HUES6 (cell line): Measurements from ENCODE around the gene CERCAM.

Source experiments
- H3K27ac ChIP-seq: 2 replicates; pipeline ENCODE4 v1.7.0; 2013; ENCODE audit warnings: low read depth, mild to moderate bottlenecking, low read length, inconsistent platforms
- H3K27me3 ChIP-seq: 2 replicates; pipeline ENCODE4 v1.6.1; 2013; ENCODE audit warnings: low read length; ENCODE audit not compliant: control insufficient read depth, insufficient read depth
- H3K36me3 ChIP-seq: 2 replicates; pipeline ENCODE4 v1.6.1; 2013; ENCODE audit warnings: low read length; ENCODE audit not compliant: control insufficient read depth, insufficient read depth
- H3K4me1 ChIP-seq: 2 replicates; pipeline ENCODE4 v1.6.1; 2013; ENCODE audit warnings: low read length; ENCODE audit not compliant: control insufficient read depth, insufficient read depth
- H3K4me3 ChIP-seq: 2 replicates; pipeline ENCODE4 v1.5.1; 2013; ENCODE audit warnings: low read depth, low read length
- H3K9ac ChIP-seq: one replicate; pipeline ENCODE4 v1.6.1; 2013; ENCODE audit warnings: mild to moderate bottlenecking, low read length
- H3K9me3 ChIP-seq: 2 replicates; pipeline ENCODE4 v1.6.1; 2013; ENCODE audit warnings: low read depth, low read length; ENCODE audit not compliant: control insufficient read depth, insufficient read depth

The CERCAM gene

GRCh38 chr9:128384801-128385495 lies 35.7 kb upstream of the CERCAM start:
- Histone ChIP-seq H3K27me3 (peaks cover 84% of the 10 kb centered on the region), H3K9me3 (no peaks in the 10 kb centered on the region), H3K4me1 (peaks cover 52% of the 10 kb centered on the region), H3K9ac (no peak overlapping the region), H3K27ac (no peak overlapping the region), H3K36me3 (peaks cover 27% of the 10 kb centered on the region), H3K4me3 (no peak overlapping the region)

DNA sequence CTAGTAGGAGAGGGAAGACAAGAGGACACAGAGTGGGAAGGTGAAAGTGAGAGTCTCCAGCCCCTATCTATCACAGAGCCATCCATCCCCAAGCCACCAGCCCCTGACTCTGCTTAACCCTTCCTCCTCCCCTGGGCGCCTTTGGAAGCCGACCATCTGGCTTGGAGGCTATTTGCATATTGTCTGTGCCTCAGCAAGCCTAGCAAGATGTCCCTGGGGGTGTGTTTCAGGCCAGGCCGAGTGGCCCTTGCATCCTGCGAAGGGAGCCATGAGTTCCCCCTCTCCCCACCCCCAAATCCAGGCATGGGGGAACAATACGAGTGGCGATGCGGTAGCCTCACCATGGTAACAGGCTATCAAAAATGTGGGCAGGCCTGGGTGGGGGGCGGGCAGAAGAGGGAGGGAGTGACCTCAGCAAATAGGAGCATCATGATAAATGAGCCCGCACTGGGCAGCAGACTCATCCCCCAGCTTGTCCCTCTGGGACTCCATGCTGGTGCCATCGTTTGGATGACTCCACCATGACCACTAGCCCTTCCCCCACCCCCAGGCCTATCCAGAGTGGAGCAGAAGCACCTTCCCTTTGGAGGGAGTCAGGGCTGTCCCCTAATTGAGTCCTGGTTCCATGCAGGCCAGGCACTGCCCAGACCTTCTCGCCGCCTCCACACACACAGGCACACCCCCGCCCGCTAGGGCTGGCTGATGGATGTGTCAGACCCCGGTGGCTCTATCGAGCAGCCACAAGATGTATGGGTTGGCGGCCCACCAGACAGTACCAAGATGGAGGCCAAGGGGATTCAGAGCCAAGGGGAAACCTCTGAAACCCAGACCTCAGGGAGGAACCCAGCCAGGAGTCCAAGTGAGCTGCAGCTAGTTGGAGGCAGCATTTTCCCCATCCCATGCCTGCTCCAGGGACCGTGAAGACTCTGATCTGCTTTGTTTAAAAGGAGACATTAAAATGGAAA lies 34.9 kb upstream of the CERCAM start:
- peaks cover 59% of the 10 kb centered on the region for H3K4me1 ChIP-seq
- H3K4me3 ChIP-seq: no peak overlapping the region
- H3K36me3 ChIP-seq: peaks cover 27% of the 10 kb centered on the region
- no peak overlapping the region for H3K9ac ChIP-seq
- H3K27me3 ChIP-seq: peaks cover 93% of the 10 kb centered on the region
- H3K27ac ChIP-seq: no peak overlapping the region
- no peaks in the 10 kb centered on the region for H3K9me3 ChIP-seq

GRCh38 chr9:128388150-128388549 lies 32.5 kb upstream of the CERCAM start:
- no peak overlapping the region for H3K27ac ChIP-seq
- no peak overlapping the region for H3K4me3 ChIP-seq
- H3K9ac ChIP-seq: no peak overlapping the region
- H3K4me1 ChIP-seq: peaks cover 65% of the 10 kb centered on the region
- peaks cover 99% of the 10 kb centered on the region for H3K27me3 ChIP-seq
- no peaks in the 10 kb centered on the region for H3K9me3 ChIP-seq
- peaks cover 27% of the 10 kb centered on the region for H3K36me3 ChIP-seq

- peaks cover 27% of the 10 kb centered on the region for H3K36me3 ChIP-seq
- peaks cover 99% of the 10 kb centered on the region for H3K27me3 ChIP-seq
Measured at GRCh38 chr9:128389395-128390149, 31.1 kb upstream of the CERCAM start.

DNA sequence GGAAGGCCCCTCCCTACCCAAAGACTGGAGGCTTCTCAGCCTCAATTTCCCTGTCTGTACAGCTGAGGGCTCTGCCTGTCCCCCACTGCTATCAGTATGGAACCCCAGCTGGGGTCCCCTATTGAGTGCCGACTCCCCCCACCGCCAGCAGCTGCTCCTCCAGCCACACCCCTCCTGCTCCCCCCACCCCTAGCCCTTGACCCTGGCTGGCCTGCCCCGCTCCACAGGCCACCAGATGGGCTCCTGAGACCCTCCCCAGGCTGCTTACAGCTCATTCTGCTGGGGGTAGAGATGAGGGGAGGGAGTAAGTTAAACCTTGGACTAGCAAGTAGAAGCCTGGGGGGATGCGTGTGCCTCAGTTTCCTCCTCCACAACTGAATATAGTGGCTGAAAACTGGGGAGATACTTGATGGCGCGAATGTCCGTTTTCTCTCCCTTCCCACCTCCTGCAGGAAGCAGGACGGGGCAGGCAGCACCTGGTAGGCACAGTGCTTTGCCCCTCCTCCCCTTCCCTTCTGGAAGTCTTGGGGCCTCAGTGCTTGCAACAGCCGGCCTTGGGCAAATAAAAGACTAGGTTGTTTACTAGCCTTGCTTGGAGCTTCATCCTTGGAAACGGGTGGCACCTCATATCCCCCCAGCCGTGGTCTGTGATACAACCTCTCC lies 30.4 kb upstream of the CERCAM start:
- H3K4me1 ChIP-seq: peaks cover 62% of the 10 kb centered on the region
- H3K9ac ChIP-seq: no peak overlapping the region
- no peak overlapping the region for H3K27ac ChIP-seq
- peaks cover 99% of the 10 kb centered on the region for H3K27me3 ChIP-seq
- no peak overlapping the region for H3K4me3 ChIP-seq
- H3K9me3 ChIP-seq: no peaks in the 10 kb centered on the region
- H3K36me3 ChIP-seq: peaks cover 27% of the 10 kb centered on the region

More at GRCh38 chr9:128389395-128390149, 31.1 kb upstream of the CERCAM start:
- Histone ChIP-seq H3K27ac (no peak overlapping the region), H3K4me3 (no peak overlapping the region), H3K9ac (peak overlapping the region; percentile 24), H3K4me1 (peaks cover 63% of the 10 kb centered on the region), H3K9me3 (no peaks in the 10 kb centered on the region)

DNA sequence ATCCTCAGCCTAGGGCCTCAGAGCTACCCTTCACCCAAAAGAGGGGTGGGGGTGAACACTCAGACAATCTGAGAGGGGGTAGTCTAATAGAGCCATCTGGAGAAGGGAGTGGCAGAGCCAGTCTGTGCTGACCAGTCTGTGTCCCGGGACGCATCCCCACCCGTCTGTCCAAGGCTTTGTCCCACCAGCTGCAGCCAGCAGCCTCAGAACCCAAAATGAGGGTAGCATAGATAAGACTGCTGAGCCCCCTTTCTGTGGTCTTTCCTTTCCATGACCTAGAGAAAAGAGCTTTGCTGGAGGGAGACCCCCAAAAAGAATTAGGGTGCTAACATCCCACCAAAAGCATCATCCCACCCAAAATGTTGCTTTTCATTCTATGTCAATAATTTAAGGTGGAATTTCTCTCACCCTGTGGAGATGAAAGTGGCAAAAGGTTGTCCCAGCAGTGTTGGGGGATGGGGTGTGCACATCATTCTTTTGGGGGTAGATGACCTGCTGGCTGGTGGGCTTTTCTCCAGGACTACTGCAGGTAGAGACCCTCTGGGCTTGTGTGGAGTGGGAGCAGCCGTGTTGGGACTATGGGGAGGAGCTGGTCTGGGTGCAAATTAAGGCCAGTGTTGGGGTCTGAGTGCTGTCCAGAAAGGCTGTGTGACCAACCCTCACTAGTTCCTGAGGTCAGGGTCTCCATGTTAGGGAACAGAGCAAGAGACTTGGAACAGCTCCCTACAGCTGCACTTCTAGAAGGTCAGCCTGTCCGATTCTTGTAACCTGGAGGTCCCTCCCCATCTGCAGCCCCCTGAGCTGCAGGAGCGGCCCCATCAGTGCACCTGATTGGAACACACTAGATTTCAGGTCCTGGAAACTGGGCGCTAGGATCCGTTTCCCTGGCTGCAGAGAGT lies 29.6 kb upstream of the CERCAM start:
- no peak overlapping the region for H3K4me3 ChIP-seq
- peaks cover 99% of the 10 kb centered on the region for H3K27me3 ChIP-seq
- peaks cover 26% of the 10 kb centered on the region for H3K36me3 ChIP-seq

DNA sequence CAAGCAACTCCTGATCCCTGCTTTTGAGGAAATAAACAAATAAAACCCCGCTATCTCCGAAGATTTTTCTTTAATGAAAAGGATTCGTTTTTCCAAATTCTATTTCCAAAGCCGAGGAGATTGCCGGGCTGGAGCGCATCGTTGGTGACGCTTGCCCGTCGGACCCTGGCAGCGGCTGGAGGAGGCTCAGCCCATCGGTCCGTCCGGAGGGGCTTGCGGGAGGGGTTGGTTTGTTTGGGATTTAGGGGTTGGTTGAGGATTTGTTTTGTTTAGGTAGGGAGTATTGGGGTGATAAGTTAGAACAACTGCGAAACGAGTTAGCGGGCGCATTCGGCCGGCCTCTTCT lies 28.7 kb upstream of the CERCAM start:
- no peak overlapping the region for H3K27ac ChIP-seq
- peaks cover 99% of the 10 kb centered on the region for H3K27me3 ChIP-seq
- peak overlapping the region; percentile 58 for H3K4me3 ChIP-seq
- H3K36me3 ChIP-seq: peaks cover 21% of the 10 kb centered on the region
- no peaks in the 10 kb centered on the region for H3K9me3 ChIP-seq
- peaks cover 55% of the 10 kb centered on the region for H3K4me1 ChIP-seq
- H3K9ac ChIP-seq: peak overlapping the region; percentile 71

More for the DNA sequence above, 29.6 kb upstream of the CERCAM start:
- Histone ChIP-seq H3K27ac (no peak overlapping the region), H3K4me1 (peaks cover 54% of the 10 kb centered on the region), H3K9ac (no peak overlapping the region), H3K9me3 (no peaks in the 10 kb centered on the region)

- peaks cover 61% of the 10 kb centered on the region for H3K4me1 ChIP-seq
- H3K9me3 ChIP-seq: no peaks in the 10 kb centered on the region
- peaks cover 100% of the 10 kb centered on the region for H3K27me3 ChIP-seq
- H3K9ac ChIP-seq: peak overlapping the region; percentile 71
- peaks cover 18% of the 10 kb centered on the region for H3K36me3 ChIP-seq
- no peak overlapping the region for H3K27ac ChIP-seq
- H3K4me3 ChIP-seq: peak overlapping the region; percentile 58
Measured at GRCh38 chr9:128392302-128393144, 28.1 kb upstream of the CERCAM start.

DNA sequence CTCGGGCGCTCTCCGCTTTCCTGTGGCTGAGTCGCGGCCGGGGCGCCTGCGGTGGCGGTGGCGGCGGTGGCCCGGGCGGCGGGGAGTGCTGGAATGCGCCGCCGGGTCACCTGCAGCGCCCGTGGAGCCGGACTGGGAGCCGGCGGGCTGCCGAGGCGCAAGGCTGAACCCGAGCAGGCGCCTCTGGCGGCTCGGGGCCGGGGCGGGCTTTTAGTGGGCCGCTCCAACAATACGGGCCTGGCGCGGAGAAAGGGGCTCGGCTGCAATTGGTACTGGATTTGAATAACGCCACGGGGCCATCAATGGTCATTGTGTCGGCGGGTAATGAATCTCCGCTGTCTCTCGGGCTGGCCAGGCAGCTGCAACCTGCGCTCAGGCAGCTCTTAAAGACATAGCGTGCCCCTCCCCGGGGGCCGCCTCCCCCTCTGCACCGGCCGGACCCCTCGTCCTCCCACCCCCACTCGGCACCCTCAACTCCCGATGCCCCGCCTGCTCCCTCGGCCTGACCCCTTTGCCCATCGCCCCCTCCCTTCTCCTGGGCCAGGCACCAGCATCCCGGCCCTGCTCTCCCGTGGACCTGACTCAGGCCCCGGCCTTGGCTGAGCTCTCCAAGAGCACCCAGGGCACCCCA lies 27.4 kb upstream of the CERCAM start:
- Histone ChIP-seq H3K36me3 (peaks cover 11% of the 10 kb centered on the region), H3K4me3 (peak overlapping the region; percentile 58), H3K27ac (no peak overlapping the region), H3K27me3 (peaks cover 100% of the 10 kb centered on the region), H3K4me1 (peaks cover 64% of the 10 kb centered on the region), H3K9me3 (no peaks in the 10 kb centered on the region), H3K9ac (peak overlapping the region; percentile 71)
